GM21723 (cell line): Measurements from ENCODE around the gene FHAD1.

Experiments
- ATAC-seq: cut with Tn5 transposase; IDR thresholded peaks from one replicate; pipeline ENCODE4 v1.9.1; 2021; ENCODE audit warnings: mild to moderate bottlenecking, moderate library complexity; ENCODE audit not compliant: unreplicated experiment

Gene FHAD1

DNA sequence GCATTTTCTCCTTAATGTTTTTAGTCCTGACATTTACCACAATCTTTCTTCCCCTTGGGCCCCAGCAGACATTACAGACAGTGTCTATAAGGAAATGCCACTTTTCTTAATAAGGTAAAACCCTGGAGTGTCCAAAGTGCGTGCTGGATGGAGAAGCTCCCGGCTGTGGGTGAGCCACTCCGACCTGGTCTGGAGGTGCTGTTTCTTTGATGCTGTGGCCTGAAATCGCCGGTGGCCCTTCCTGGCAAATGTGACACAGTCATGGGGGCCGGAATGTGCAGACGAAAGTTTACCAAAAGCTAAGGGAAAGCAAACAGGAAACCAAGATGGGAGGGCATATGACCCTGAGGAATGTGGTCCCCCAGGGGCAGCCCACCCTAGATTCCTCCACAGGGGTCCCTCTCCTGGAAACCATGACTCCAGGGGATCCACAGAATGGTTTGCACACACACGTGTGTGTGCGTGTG, 77.9 kb downstream of the FHAD1 start:
- no peak for ATAC-seq

GRCh38 chr1:15325375-15326085, 78.5 kb downstream of the FHAD1 start:
- ATAC-seq = no peak

GRCh38 chr1:15326691-15327588, 79.9 kb downstream of the FHAD1 start:
- no peak for ATAC-seq

DNA sequence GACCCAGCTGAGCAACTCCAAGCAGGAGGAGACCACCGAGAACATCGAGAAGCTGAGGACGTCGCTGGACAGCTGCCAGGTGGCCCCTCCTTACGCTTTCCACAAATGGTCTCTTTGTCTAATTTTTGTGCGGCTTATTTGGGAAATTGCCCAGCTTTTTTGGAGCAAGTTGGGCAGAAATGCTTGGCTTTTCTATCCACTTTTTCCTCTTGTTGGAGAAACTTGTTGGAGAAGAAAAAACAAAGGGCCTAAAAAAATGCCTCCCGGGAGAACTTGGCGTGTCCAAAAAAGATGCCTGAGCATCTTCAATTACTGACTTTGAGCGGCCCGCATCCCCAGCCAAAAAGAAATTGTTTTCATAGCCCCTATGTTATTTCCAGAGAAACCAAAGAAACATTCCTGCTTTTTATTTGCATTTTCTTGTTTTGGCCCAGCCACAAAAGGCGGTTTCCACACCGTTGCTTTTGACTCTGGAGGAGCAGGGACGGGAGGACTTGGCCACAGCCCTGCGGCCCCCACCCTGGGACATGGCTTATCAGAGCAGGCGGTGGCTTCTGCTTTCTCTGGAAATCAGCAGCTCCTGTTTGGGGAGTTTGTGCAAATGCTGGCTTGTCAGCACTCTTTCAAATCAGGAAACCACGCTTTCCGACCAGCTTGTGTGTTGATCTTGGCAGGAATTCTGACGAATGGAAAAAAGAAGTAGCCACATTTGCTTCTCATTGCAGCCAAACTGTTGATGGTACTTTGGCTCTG, 81.5 kb downstream of the FHAD1 start:
- ATAC-seq = no peak

DNA sequence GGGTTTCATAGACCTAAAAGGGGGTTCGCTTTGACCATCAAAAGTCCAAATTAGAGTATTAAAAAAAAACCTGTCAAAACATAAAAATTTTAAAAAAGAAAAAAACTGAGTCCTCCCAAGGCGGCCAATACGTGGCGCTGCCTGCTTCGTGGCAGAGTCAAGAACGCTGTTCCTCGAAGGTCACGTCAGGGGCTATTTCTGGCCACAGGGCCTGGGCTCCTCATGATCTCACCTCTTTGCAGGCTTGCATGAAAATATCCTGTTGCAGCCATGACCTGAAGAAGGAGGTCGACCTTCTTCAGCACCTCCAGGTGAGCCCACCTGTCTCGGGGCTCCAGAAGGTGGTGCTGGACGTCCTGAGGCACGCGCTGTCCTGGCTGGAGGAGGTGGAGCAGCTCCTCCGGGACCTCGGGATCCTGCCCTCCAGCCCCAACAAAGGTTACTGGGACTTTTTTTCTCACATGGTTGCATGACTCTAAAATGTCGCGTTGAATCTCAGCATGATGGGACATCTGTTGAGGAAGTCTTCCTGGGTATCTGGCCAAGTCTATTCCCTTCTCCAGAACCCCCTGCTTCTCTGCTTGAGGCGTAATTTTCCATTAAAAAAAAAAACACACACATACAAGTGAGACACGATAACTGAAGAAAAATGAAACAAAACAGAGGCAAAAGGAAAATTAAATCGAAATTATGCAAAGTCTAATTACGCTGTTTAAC, 82.2 kb downstream of the FHAD1 start:
- no peak for ATAC-seq

DNA sequence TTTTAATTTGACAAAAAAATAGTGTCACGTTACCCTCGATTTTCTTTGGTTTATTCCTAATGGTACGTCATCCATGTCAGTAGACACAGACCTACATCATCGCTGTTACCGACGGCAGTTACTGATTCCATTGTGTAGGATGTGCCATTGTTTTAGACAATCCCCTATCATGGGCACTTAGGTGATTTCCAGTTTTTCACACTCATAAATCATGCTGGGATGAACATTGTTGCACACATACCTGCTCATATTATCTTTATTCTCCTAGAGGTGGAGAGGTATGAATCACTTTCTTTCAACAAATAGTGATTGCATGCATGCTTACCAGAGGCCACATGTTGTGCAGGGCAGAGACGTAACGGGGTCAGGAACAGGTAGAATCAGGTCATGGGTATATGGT, 83.0 kb downstream of the FHAD1 start:
- no peak for ATAC-seq

DNA sequence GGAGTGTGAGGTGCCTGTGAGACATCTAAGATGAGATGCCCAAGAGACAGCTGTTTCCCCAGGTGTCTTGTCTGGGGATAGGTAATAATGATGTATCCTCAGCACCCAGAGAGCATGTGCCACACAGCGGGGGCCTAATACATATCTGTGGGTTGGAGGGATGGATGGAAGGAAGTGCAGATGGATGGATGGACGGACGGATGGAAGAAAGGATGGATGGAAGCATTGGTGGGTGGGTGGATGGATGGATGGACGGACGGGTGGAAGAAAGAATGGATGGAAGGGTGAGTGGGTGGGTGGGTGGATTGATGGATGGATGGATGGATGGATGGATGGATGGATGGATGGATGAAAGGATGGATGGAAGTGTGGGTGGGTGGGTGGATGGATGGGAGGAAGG, 84.2 kb downstream of the FHAD1 start:
- no peak for ATAC-seq

GRCh38 chr1:15331734-15332133, 84.7 kb downstream of the FHAD1 start:
- no peak for ATAC-seq

- no peak for ATAC-seq
These were observed 85.5 kb downstream of the FHAD1 start for GRCh38 chr1:15332525-15332924.

DNA sequence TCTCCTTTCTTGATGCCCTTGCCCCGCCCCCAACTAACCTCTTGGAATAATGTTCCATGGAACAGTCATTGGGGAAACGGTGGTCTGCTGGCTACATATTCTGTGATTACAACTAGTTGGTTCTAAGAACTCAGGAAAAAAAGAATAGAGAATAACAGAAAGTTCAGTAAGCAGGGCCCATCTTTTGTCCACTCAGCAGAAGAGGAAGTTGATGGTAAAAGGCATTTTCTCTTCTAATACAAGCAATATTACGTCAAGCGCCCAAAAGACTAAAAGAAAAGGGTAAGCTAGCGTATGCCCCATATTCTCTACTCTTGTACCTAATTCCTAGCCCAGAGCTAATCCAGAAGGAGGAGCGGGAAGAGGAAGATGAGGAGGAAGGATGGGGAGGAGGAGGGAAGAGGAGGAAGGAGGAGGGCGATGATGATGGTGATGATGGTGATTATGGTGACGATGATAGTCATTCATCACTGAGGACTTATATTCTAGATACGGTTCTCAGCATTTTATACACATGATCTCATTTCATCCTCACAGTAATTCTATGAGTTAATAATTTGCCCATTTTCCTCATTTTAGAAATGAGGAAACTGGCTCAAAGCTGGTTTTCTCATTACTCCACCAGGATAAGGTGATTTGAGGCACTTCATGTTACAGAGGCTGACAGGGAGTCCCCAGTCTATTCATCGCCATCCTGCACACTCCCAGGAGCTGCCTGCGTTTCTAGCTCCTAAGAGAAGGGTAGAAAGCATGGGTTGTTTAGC, 86.1 kb downstream of the FHAD1 start:
- ATAC-seq = no peak

GRCh38 chr1:15334995-15335394, 88.0 kb downstream of the FHAD1 start:
- ATAC-seq = no peak

- ATAC-seq = no peak
These were observed 89.8 kb downstream of the FHAD1 start for GRCh38 chr1:15336866-15337265.

GRCh38 chr1:15337656-15338402, 90.8 kb downstream of the FHAD1 start:
- no peak for ATAC-seq

- no peak for ATAC-seq
These were observed 92.5 kb downstream of the FHAD1 start for GRCh38 chr1:15339570-15339969.

GRCh38 chr1:15341228-15341627, 94.2 kb downstream of the FHAD1 start:
- ATAC-seq = no peak

GRCh38 chr1:15341634-15342407, 94.8 kb downstream of the FHAD1 start:
- no peak for ATAC-seq

DNA sequence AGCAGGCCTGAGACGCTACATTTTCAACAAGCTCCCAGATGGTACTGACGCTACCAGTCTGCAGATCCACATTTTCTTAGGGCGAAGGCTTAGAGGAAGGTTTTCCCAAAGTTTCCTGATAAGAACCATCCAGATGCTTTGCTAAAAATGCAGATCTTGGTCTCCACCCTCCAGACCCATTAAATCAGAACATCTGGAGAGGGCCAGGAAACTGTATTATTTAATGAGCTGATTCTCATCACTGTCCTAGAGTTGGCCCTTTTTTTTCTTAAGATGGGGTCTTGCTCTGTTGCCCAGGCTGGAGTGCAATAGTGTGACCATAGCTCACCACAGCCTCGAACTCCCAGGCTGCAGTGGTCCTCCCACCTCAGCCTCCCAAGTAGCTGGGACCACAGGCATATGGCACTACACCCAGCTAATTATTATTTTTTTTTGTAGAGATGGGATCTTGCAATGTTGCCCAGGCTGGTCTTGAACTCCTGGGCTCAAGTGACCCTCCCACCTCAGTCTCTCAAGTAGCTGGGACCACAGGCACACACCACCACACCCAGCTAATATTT, 95.5 kb downstream of the FHAD1 start:
- ATAC-seq = no peak

DNA sequence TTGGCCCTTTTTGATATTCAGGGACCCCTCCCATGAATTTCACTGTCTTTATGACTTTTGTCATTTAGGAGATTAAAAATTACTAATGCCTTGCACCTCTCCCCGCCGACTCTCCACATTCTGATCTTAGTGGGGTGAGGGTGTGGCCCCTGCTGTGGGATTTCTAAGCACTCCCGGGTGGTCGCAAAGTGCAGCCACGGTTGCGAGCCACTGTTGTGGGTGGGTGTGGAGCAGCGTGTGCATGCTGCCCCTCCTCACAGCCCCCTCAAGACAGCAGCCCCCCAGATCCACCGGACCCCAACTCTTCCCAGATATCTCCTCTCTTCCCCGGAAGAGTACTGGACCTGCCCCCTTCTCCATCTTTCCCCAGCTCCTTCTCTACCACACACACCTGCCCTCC, 96.1 kb downstream of the FHAD1 start:
- ATAC-seq = no peak
